ENCODE data around the gene PIAS2.
"Not testable (repeated sequence)": the region's sequence is repeated elsewhere in the genome, so short reads cannot be mapped to it uniquely, and the experiment has no call there.

The PIAS2 gene, protein sequence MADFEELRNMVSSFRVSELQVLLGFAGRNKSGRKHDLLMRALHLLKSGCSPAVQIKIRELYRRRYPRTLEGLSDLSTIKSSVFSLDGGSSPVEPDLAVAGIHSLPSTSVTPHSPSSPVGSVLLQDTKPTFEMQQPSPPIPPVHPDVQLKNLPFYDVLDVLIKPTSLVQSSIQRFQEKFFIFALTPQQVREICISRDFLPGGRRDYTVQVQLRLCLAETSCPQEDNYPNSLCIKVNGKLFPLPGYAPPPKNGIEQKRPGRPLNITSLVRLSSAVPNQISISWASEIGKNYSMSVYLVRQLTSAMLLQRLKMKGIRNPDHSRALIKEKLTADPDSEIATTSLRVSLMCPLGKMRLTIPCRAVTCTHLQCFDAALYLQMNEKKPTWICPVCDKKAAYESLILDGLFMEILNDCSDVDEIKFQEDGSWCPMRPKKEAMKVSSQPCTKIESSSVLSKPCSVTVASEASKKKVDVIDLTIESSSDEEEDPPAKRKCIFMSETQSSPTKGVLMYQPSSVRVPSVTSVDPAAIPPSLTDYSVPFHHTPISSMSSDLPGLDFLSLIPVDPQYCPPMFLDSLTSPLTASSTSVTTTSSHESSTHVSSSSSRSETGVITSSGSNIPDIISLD

DNA sequence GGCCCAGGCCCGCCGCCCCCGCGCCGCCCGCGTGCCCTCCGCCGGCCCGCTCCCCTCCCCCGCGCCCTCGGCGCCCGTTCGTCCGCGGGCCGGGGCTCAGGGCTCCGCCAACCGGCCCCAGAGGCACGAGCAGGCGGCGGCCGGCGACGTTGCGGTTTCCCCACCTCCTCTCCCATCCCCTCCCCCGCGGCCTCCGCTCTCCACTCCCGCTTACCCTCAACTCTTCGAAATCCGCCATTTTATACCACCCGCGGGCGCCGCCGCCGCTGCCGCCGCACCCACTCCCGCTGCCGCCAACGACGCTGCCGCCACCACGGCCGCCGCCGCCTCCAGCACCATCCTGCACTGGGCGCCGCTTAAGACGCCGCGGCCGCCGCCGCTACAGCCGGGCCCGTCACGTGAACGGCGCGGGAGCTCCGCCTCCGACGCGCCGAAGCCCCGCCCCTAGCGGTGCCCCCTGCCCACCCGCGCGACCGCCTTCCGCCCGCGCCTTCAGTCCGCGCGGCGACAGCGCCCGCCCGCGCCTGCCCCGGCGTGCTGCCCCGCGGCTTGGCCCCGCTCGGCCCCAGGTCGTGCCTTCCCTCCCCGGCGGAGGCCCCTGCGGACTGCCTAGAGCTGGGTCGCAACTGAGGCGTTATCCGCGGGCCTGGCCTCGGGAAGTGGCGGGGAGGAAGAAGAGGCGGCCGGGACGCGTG, at the start of gene PIAS2, which contains the start of gene KATNAL2:
Gene PIAS2, minus strand, starts transcription at position 400 of the 695 bp plus-strand sequence. Its CDS starts 162 bp downstream, at position 238.
Gene KATNAL2, plus strand, starts transcription at position 495 of the 695 bp plus-strand sequence. CDS start 29,271 bp downstream, outside the sequence.
- peak; percentile 91 for DNase-seq (ENCODE audit: low spot score)

DNA sequence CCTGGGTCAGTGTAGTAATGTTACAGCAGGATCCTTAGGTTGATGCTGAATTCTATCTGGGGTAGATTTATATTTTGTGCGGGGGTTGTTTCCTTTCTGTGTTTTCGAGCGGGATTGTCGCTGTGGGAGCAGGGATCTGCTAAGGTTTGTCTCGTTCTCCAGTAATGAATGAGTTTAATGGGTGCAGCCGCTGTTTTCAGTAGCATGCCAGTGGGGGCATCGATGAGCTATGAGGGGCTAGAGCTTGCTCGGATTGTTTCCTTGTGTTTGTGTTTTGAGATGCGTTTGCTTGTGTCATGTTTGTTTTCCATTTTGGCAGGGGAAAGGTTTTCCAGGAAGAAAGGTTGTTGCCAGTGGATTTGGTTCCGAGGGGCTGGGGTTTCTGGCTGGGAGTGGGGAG, 49.0 kb upstream of the PIAS2 start:
- DNase-seq (ENCODE audit: low spot score): not testable (repeated sequence)

DNA sequence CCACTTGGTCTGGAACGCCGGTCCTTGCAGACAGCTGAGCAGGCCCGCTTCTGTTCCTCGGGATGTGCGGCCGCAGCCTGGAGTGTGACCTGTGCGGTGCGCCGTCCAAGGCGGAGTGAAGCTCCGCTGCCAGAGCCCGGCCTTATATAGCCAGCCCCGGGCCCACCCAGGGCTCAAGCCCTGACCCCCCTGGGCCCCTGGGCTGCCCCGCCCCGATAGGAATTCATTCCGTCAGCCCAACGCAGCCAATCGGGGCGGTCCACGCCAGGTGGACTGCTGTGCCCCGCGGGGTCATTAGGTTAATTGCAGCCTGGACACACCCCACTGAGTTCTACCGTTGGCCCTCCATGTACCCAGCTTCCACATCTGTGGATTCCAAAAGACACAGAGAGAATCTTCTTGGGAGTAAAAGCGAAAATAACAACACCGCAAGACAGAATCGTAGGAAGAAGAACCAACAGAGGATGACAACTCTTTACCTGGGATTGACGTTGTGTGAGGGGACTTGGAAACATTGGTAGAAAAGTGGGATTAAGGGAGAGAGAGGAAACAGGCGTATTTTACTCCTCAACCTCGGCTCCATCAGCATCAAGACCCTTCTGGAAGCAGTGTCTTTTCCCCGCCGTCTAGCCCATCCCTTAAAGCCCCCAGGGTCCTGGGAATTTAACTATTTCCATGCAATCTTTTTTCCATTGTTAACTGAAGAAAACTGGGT, 47.4 kb upstream of the PIAS2 start:
- not testable (repeated sequence) for DNase-seq (ENCODE audit: low spot score)

DNA sequence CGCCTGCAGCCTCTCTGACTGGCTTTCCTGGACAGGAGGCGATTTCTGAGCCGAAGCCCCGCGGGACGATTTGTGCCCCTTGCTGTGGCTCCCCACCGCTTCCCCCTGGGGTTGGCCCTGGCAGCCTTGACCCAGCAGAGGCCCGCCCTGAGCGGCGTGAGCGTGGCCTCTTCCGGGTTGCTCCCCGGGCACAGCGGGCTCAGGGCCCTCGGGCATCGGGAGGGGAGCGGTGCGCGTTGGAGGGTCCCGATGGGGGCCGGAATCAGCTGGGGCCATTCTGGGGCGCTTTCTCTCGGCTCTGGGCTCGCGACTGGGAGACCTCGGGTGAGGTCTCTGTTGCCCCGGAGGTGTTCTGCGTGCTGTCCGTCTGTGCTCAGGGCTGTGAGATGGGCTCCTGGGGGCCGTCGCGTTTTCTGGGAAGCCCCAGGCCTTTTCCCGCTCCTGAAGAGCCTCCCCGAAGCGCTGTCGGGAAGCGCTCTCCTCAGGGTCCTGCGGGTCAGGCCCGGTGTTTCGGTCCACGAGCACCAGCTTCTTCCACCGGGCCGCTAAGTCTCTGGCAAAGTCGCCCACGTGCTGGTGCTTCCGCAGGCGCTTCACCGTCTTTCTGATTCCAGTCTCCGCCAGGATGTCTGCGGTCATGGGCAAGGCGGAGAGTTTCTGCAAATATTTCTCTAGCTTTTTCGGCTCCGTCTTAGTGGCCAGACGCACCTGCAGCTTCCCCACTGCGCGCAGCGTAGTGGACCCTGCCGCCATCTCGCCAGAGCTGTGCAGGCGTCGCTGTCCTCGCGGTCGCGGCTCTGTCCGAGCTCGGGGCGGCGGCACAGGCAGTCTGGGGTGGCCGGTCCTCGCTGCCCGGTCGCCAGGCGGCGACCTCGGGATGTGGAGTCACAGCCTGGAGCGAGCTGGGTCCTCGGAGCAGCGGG, 46.6 kb upstream of the PIAS2 start:
- DNase-seq (ENCODE audit: low spot score): not testable (repeated sequence)

DNA sequence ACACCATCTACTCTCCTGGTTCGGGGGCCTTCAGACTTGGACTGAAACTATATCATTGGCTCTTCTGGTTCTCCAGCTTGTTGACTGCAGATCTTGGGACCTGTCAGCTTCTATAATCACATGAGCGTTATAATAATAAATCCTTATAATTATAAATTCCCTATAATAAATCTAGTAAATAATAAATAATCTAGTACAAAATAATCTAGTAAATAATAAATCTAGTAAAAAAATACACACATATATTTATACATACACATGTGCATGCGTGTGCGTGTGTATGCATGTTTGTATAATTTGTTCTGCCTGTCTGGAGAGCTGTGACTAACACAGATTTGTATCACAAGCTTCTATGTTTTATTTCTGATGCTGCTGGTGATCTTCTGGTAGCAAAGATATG, 40.9 kb upstream of the PIAS2 start:
- DNase-seq (ENCODE audit: low spot score): no peak

DNA sequence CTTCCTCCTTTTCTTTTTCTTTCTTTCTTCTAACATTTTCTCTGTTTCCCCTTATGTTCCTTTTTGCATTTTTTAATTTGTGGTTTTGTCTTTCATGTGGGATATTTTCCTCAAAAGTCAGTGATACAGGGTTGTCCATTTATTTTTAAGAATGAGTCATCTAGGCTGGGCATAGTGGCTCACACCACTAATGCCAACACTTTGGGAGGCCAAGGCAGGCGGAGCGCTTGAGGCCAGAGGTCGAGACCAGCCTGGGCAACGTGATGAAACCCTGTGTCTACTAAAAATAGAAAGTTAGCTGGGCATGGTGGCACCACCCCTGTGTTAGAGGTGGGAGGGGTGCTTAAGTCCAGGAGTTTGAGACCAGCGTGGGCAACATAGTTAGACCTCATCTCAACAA, 35.9 kb upstream of the PIAS2 start:
- no peak for DNase-seq (ENCODE audit: low spot score)

DNA sequence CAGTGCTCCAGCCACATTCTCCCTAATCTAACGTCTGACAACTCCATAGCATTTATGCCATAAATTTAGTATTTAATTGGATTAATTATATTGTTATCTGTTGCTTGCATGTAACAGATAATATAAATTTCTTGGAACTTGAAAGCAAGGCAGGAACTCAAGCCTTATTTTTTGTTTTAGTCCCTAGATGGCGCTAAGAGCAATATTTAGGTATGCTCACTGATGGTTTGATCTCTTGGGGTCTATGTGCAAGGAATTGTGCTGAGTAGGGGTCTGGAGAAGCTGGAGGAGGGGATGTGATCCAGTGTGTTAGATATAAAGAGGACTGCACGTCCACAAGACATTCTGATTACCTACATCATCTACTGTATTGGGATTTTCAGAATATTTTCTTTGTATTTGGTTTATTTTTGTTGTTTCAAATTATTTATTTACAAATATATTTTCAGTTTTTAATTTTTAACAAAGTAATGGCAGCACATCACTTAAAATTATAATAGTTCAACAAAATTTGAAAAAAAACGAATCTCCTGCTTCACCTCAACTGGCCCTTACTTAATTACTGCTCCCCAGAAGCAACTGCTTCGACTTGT, 32.9 kb upstream of the PIAS2 start:
- DNase-seq (ENCODE audit: low spot score): no peak

DNA sequence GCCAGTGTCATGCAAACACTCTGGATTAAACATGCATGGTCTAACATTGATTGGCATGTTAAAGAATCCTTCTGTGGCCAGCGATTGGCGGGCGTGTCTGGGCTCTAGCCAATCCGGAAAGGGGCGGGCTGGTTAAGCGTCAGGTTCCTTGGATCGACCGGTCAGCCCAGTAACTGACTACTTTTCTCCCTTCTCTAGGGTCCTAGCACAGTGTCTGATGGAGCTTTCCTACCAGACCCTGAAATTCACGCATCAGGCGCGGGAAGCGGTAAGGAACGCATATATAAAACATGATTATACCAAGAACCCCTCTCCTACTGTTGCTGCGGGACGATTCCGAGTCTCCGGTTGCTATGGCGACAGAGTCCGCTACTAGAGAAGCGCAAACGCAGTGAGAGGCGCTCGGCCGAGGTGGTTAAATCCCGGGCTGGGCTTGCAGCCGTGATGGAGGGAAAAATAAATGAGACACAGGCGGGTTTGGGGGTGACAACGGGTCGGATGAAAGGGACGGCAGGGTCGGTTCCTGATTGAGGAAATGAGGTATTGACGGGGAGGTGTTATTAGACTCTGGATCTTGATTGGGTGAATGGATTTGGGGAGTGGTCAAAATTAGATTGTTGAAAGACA, 29.5 kb upstream of the PIAS2 start:
- DNase-seq (ENCODE audit: low spot score): peak; percentile 91

DNA sequence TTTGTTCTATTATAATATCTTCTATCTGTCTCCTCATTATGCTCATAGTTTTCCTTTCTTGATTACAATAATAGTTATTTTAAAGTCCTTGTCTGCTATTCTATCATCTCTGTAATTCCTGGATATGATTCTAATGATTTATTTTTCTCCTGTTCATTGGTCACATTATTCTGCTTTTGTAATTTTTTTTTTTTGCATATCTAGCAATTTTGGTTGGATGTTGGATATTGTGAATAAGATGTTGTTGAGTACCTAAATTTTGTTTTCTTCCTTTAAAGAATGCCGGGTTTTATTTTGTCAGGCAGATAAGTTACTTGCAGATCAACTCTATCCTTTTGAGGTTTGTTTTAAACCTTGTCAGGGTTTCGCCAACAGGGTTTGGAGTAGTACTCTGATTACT, 25.3 kb upstream of the PIAS2 start:
- no peak for DNase-seq (ENCODE audit: low spot score)

DNA sequence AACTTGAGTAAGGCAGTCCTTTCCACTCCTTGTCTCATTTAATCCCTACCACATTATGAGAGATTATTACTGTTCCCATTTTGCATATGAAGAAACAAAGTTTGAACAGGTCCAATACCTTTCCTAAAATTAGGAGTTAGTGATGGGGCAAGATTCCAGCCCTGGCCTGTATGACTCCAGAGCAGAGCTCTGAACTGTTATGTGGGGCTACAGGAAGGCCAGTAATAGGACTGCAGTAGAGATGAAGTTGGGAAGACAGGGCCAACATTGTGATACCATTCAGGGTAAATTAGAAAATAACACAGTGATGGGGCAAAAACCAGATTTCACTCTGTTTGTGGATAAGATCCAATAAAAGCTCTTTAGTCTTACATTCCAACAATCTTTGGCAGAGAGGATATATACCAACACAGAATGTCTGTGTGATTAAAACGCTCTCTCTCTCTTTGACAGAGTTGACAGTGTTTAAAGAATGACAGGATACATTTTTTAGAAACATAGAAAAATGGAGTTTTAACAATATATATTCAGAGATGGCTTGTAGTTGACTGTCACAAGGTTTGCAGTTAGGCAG, 22.8 kb upstream of the PIAS2 start:
- no peak for DNase-seq (ENCODE audit: low spot score)

DNA sequence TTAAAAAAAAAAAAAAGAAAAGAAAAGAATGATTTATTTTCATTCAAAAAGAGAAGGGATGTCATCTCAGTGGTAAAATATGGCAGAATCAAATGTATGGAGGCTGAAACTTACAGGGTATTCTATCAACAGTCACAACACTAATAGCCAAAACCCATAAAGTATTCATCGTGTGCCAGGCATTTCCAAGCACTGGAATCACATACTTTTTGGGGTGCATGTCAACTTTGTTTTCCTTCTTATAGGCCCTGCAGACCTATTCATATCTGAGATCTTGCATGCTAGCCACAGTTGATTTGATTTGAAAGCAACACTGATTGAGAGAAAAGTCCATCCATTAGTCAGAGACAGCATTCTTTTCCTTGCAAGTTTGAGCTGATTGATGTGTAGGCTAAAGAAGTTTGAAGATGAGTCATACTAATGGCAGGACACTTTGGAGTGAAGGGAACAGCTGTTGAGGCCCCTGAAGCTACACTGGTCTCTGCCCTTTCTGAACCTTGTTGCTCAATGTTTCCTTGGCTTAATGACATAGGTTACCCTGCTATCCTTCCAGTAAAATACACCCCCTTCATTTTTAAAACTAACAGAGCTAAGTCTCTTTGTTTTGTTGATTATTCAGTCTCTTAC, 22.1 kb upstream of the PIAS2 start:
- DNase-seq (ENCODE audit: low spot score): peak; percentile 49

DNA sequence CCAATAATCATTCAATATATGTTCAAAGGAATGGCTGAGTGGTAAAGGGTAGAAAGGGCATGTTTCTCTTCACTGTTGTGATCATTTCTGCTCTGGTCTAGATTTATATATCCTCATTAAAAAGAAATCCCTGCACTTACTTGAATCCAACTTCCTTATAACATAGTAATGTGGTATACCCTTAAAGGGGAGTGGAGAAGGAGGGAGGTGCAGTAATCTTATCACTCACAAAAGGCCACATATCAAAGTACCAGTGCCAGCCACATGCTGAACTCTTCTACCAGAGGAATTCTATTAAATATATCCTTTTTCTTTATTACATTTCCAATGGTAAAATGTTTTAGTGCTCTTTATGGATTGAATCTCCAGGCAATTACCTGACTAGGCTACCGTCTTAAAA, 3.3 kb upstream of the PIAS2 start:
- no peak for DNase-seq (ENCODE audit: low spot score)

DNA sequence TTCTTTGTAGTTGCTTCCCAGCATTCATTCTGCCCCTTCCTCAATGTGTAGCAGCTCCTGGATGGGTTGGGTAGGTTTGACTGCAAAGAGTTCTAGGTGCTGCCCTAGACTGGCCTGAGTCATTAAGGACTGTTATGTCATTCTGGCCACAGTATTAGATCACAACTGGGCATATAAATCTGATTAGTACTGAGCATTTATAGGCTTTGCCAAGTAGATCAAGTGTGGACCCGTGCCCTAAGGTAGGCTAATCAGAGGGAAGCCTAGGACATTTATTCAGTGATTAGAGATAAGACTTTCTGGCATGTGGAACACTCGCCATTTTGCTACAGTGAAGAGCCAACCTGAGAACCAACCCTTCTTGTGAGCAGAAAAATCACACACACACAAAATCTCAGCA, 2.8 kb upstream of the PIAS2 start:
- DNase-seq (ENCODE audit: low spot score): no peak

DNA sequence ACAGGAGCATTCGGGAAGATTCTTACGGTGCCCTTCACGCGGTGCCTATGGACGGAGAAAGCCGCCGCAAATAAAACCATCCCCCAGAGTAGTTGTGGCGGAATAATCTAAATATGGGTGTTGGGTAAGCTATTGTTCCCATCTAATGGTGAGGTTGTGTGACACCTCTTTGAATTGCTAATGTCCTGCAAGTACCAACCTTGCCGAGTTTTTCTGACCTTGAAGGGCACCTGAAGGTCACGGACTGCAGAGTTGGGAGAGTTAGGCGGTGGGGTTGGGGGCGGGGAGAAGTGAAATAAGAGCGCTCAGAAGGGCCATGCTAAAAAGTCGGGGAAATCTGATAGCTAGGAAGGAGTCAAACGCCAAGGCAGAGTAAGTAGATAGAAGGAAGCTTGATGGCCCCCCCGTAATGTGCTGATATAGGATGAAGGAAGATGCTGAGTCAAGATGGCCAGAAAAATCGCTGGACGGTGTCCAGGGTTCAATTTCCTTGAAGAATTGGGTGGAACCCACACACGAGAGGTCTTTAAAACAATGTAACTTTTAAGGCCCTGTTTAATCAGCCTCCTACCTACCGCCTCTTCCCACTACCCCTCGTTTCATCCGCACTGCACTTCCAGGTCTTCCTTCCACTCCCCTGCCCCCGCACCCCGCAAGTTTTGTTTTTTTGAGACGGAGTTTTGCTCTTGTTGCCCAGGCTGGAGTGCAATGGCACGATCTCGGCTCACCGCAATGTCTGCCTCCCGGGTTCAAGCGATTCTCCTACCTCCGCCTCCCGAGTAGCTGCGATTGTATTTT, 695 bp upstream of the PIAS2 start:
- peak; percentile 26 for DNase-seq (ENCODE audit: low spot score)

DNA sequence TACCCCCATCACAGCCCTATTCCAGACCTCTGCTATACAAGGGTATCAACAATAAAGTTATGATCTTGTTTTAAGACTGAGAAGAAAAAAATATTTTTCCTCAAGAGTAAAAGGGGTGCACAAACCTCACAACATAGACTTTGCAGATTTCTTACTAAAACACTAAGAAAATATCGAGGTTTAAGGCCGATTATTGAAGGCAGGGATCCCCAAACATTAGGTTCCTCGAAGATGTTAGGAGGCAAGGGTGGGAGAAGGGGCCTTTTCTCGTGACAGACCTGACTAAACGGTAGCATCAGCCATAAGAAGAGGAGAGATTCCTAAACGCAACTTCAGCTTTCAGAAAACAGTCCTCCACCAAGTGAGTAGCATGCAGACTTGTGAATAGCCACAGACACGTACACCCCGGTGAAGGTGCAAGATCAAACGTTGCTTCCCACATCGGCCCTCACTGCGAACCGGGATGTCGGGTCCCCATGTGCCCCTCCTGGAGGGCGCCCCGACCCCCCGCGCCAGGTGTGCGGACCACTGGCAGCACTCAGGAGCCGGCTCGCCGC, 678 bp downstream of the PIAS2 start:
- DNase-seq (ENCODE audit: low spot score): peak; percentile 67

DNA sequence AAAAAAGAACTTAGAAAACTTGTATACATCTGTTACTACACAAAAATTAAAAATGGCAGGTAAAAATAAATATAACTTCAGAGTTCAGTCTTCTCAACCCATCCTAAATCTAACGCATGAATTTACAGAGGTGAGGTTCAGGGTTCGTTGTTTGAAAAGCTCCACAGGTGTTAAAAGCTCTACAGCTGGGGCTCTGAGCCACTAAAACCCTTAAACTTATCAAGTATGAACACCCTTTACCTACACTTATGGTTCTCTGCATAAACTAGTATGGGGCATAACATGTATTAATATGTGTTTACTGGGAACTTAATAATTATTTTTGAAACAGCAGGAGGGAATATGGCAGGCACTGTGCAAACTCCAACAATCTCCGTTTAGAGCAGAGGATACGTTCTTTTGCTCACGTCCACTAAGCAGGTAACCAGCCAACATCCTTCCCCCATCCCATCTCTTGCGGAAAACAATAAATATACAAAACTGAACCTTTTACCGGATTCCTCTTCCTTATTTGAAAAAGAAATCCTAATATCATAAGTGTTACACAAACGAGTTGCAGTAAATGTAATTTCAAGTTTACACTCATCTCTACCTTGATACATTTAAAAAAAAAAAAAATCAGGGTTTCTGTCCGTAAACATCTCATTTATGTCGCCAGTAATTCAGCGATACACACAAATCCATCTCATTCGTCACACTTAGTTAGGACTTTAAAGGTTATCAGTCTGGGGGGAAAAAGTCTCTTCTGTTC, 1.3 kb downstream of the PIAS2 start:
- no peak for DNase-seq (ENCODE audit: low spot score)

DNA sequence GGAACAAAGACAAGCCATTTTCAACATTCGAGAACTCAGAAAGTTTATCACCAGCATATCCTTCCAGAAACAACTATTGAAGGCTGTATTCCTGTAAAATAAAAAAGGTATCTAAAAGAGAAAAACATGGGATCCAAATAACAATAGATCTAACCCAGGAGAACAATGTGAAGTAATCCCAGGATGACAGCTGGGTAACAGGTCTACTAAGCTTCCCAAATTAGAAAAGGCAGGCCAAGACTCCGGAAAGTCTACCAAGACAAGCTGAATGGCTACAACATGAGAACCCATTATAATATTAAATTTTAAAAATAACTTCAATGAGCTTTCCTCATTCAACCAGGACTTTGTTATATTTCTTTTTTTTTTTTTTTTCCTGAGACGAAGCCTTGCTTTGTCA, 6.5 kb downstream of the PIAS2 start:
- no peak for DNase-seq (ENCODE audit: low spot score)
